ENCODE results near the gene SPPL3.
"Not testable (repeated sequence)": the region's sequence is repeated elsewhere in the genome, so short reads cannot be mapped to it uniquely, and the experiment has no call there.

The SPPL3 gene

GRCh38 chr12:120820884-120821510, 83.2 kb downstream of the SPPL3 start:
- peak; percentile 57 for DNase-seq (ENCODE audit: low spot score)

GRCh38 chr12:120818416-120818815, 85.7 kb downstream of the SPPL3 start:
- DNase-seq (ENCODE audit: low spot score) = peak; percentile 89

- DNase-seq (ENCODE audit: low spot score) = no peak
Measured at GRCh38 chr12:120817559-120818330, 86.4 kb downstream of the SPPL3 start.

- no peak for DNase-seq (ENCODE audit: low spot score)
Measured at GRCh38 chr12:120816363-120816762, 87.8 kb downstream of the SPPL3 start.

- no peak for DNase-seq (ENCODE audit: low spot score)
Measured at GRCh38 chr12:120814903-120815429, 89.2 kb downstream of the SPPL3 start.

- DNase-seq (ENCODE audit: low spot score) = no peak
Measured at GRCh38 chr12:120814203-120814902, 89.8 kb downstream of the SPPL3 start.

GRCh38 chr12:120813588-120814153, 90.5 kb downstream of the SPPL3 start:
- DNase-seq (ENCODE audit: low spot score) = no peak

GRCh38 chr12:120810021-120810420, 94.1 kb downstream of the SPPL3 start:
- no peak for DNase-seq (ENCODE audit: low spot score)

- DNase-seq (ENCODE audit: low spot score) = no peak
Measured at GRCh38 chr12:120804428-120804827, 99.7 kb downstream of the SPPL3 start.

- no peak for DNase-seq (ENCODE audit: low spot score)
Measured at GRCh38 chr12:120801146-120801545, 103.0 kb downstream of the SPPL3 start.

- no peak for DNase-seq (ENCODE audit: low spot score)
Measured at GRCh38 chr12:120800665-120801064, 103.5 kb downstream of the SPPL3 start.

GRCh38 chr12:120799243-120800045, 104.7 kb downstream of the SPPL3 start:
- DNase-seq (ENCODE audit: low spot score) = no peak

- no peak for DNase-seq (ENCODE audit: low spot score)
Measured at GRCh38 chr12:120798696-120799095, 105.5 kb downstream of the SPPL3 start.

GRCh38 chr12:120797677-120798642, 106.2 kb downstream of the SPPL3 start:
- DNase-seq (ENCODE audit: low spot score) = no peak

- DNase-seq (ENCODE audit: low spot score) = no peak
Measured at GRCh38 chr12:120795441-120796178, 108.5 kb downstream of the SPPL3 start.

- no peak for DNase-seq (ENCODE audit: low spot score)
Measured at GRCh38 chr12:120793357-120793756, 110.8 kb downstream of the SPPL3 start.

- DNase-seq (ENCODE audit: low spot score) = not testable (repeated sequence)
Measured at GRCh38 chr12:120792456-120792855, 111.7 kb downstream of the SPPL3 start.

GRCh38 chr12:120791669-120792176, 112.4 kb downstream of the SPPL3 start:
- no peak for DNase-seq (ENCODE audit: low spot score)

- DNase-seq (ENCODE audit: low spot score) = no peak
Measured at GRCh38 chr12:120790114-120790513, 114.0 kb downstream of the SPPL3 start.

All from Ammon's horn (tissue), 1 donor.